GM12873 (cell line): ENCODE data around the gene ERCC6.

Source experiments
- CTCF ChIP-seq: IDR thresholded peaks from 2 replicates; pipeline ENCODE4 v1.5.1; 2012; ENCODE audit warnings: low read depth, mild to moderate bottlenecking, moderate library complexity, low read length, control low read depth; ENCODE audit not compliant: insufficient read depth; ENCODE audit errors: missing control alignments

The ERCC6 gene

DNA sequence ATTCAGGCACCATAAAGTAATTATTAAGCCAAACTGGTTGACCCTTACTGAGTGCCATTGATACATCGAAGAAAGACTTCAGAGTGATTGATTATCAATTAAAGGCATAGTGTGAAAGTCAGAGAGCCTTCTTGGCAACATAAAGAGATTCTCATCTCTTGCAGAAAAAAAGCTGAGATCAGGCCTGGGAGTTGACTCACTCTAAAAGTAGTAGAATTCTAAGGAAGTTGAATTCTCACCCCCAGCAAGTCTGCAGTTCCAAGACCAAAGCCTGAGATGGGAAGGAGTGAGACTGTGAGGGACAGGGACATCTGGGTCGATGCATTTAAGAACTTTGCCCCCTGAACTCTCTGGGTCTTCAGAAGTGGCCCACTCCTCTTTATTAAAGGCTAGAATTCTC is 21.6 kb upstream of the ERCC6 start:
- TF ChIP-seq CTCF, result no peak

GRCh38 chr10:49559476-49559875 is 20.6 kb upstream of the ERCC6 start:
- no peak for TF ChIP-seq CTCF

- no peak for TF ChIP-seq CTCF
Observed at GRCh38 chr10:49558190-49558589, 19.3 kb upstream of the ERCC6 start.

DNA sequence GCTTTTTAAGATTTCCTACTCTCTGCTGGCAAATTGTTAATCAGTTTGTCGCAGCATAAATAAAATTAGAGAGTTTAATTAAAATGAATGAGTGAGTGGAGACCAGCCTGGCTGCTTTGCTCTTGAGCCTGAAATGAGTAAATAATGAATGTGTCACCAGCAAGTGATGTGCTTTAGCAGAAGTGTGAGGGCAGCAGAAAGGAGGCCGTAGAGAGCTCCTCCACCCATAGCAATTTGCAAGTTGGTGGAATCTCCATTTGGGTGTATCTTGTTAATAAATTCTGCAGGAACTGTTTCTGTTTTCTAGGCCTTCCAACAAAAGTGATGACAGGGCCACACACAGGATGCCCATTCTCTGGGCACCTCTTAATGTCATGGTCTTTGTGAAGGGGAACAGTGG is 18.8 kb upstream of the ERCC6 start:
- no peak for TF ChIP-seq CTCF

- no peak for TF ChIP-seq CTCF
Observed at GRCh38 chr10:49556723-49557122, 17.8 kb upstream of the ERCC6 start.

DNA sequence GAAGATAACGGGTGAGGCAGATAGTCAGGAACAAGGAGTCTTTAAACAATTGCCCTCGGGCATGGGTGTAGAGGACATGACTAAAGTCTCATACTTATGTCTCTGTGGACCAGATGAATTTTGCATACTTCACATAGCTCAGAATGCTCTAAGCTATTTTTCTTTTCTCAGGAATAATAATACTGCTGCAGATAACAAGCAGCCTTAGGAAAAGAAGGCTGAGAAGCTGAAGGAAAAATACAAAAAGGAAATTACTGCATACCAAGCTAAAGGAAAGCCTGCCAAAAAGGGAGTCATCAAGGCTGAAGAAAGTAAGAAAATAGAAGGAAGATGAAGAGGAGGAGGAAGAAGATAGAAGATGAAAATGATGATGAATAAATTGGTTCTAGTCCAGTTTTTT is 13.4 kb upstream of the ERCC6 start:
- TF ChIP-seq CTCF, result no peak

- TF ChIP-seq CTCF, result no peak
Observed at GRCh38 chr10:49550563-49550962, 11.6 kb upstream of the ERCC6 start.
